ENCODE data around the gene LDLRAD3.
A peak's percentile ranks its signal among the peaks of the same experiment; 100 is the strongest.

The LDLRAD3 gene

GRCh38 chr11:36251823-36252222 is 308.0 kb downstream of the LDLRAD3 start:
- TF ChIP-seq CEBPB (IDR thresholded peaks at IDR 0.05) (no peak), ZBTB7A (IDR thresholded peaks at IDR 0.05; ENCODE audit: low read depth) (no peak), EGR1 (IDR thresholded peaks at IDR 0.05) (no peak), FOXM1 (IDR thresholded peaks at IDR 0.05; ENCODE audit: borderline replicate concordance, low read depth) (no peak), EP300 (IDR thresholded peaks at IDR 0.05; ENCODE audit: borderline replicate concordance) (no peak), TCF12 (IDR thresholded peaks at IDR 0.05; ENCODE audit: low read depth) (no peak)
- TF ChIP-seq, protein P1, sequence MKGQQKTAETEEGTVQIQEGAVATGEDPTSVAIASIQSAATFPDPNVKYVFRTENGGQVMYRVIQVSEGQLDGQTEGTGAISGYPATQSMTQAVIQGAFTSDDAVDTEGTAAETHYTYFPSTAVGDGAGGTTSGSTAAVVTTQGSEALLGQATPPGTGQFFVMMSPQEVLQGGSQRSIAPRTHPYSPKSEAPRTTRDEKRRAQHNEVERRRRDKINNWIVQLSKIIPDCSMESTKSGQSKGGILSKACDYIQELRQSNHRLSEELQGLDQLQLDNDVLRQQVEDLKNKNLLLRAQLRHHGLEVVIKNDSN (IDR thresholded peaks at IDR 0.05) = no peak
- TF ChIP-seq, protein P2, sequence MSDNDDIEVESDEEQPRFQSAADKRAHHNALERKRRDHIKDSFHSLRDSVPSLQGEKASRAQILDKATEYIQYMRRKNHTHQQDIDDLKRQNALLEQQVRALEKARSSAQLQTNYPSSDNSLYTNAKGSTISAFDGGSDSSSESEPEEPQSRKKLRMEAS (IDR thresholded peaks at IDR 0.05) = no peak

DNA sequence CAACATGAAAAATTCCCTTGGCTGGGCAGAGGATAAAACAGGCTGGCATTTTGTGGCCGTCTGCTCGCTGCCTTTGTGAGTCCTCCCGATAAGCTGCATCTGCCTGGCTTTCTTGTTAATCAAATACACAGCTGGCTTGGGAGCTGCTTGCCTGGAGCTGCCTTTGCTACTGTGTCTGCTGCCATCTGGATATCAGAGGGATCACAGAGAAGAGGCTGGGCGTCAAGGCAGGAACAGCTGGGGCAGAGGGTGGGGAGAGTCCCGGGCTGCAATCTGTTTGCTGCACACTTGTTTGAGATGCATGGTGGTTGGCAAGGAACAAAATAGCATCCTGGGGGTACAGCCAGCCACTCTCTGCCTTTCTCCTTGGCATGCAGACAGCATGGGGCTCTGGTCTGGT is 309.4 kb downstream of the LDLRAD3 start:
- TF ChIP-seq TEAD4 (IDR thresholded peaks at IDR 0.05) (no peak), CREB1 (IDR thresholded peaks at IDR 0.05; ENCODE audit: low read depth) (no peak), REST (IDR thresholded peaks at IDR 0.05; ENCODE audit: low read depth) (no peak), ZBTB7A (IDR thresholded peaks at IDR 0.05; ENCODE audit: low read depth) (no peak), NFIC (IDR thresholded peaks at IDR 0.05) (no peak), EP300 (IDR thresholded peaks at IDR 0.05; ENCODE audit: borderline replicate concordance) (no peak), CEBPB (IDR thresholded peaks at IDR 0.05) (no peak), RAD21 (IDR thresholded peaks at IDR 0.05; ENCODE audit: low read depth) (no peak), TAF1 (IDR thresholded peaks at IDR 0.05; ENCODE audit: low read depth) (no peak), FOXM1 (IDR thresholded peaks at IDR 0.05; ENCODE audit: borderline replicate concordance, low read depth) (no peak)
- TF ChIP-seq, protein P1 (IDR thresholded peaks at IDR 0.05) = no peak
- TF ChIP-seq, protein P2 (IDR thresholded peaks at IDR 0.05) = no peak

DNA sequence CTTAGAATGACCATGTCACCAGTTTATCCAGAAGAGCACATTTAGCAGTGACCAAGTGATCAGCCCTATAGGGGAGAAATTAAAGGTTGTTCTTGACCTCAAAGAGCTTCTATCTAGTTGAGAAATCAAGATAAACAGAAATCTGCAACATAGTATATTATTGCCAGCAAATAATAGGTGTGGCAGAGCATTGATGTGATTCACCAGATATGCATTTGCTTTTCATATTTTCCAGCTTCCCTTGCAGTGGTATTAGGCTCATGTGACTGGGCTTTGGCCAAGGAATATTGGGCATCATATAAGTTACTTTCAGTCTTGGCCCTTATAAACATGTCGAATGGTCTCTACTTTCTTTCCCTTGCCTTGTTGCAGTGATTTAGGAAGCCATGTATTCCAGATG is 310.9 kb downstream of the LDLRAD3 start:
- no peak for TF ChIP-seq TEAD4 (IDR thresholded peaks at IDR 0.05)
- no peak for TF ChIP-seq TCF12 (IDR thresholded peaks at IDR 0.05; ENCODE audit: low read depth)
- TF ChIP-seq NFIC (IDR thresholded peaks at IDR 0.05) = no peak
- TF ChIP-seq EGR1 (IDR thresholded peaks at IDR 0.05) = no peak
- TF ChIP-seq, protein P2 (IDR thresholded peaks at IDR 0.05) = no peak
- TF ChIP-seq FOXM1 (IDR thresholded peaks at IDR 0.05; ENCODE audit: borderline replicate concordance, low read depth) = no peak
- no peak for TF ChIP-seq CEBPB (IDR thresholded peaks at IDR 0.05)
- TF ChIP-seq RAD21 (IDR thresholded peaks at IDR 0.05; ENCODE audit: low read depth) = no peak
- TF ChIP-seq EP300 (IDR thresholded peaks at IDR 0.05; ENCODE audit: borderline replicate concordance) = no peak

GRCh38 chr11:36257351-36257750 is 313.5 kb downstream of the LDLRAD3 start:
- TF ChIP-seq YY1 (IDR thresholded peaks at IDR 0.05; ENCODE audit: low read depth) = no peak
- no peak for TF ChIP-seq TCF12 (IDR thresholded peaks at IDR 0.05; ENCODE audit: low read depth)
- TF ChIP-seq CREB1 (IDR thresholded peaks at IDR 0.05; ENCODE audit: low read depth) = no peak
- TF ChIP-seq FOXM1 (IDR thresholded peaks at IDR 0.05; ENCODE audit: borderline replicate concordance, low read depth) = no peak
- no peak for TF ChIP-seq RAD21 (IDR thresholded peaks at IDR 0.05; ENCODE audit: low read depth)
- no peak for TF ChIP-seq CEBPB (IDR thresholded peaks at IDR 0.05)
- TF ChIP-seq EP300 (IDR thresholded peaks at IDR 0.05; ENCODE audit: borderline replicate concordance) = no peak
- TF ChIP-seq TAF1 (IDR thresholded peaks at IDR 0.05; ENCODE audit: low read depth) = no peak
- TF ChIP-seq TEAD4 (IDR thresholded peaks at IDR 0.05) = no peak
- TF ChIP-seq, protein P1 (IDR thresholded peaks at IDR 0.05) = no peak
- no peak for TF ChIP-seq REST (IDR thresholded peaks at IDR 0.05; ENCODE audit: low read depth)
- no peak for TF ChIP-seq NFIC (IDR thresholded peaks at IDR 0.05)
- no peak for TF ChIP-seq ZBTB7A (IDR thresholded peaks at IDR 0.05; ENCODE audit: low read depth)
- no peak for TF ChIP-seq EGR1 (IDR thresholded peaks at IDR 0.05)
- TF ChIP-seq, protein P2 (IDR thresholded peaks at IDR 0.05) = no peak

GRCh38 chr11:36258730-36259360 is 315.0 kb downstream of the LDLRAD3 start:
- TF ChIP-seq RAD21 (IDR thresholded peaks at IDR 0.05; ENCODE audit: low read depth) = peak; percentile 85
- TF ChIP-seq, protein P2 (IDR thresholded peaks at IDR 0.05) = peak; percentile 49; the same call in 1 of the 2 replicates
- no peak for TF ChIP-seq ZBTB7A (IDR thresholded peaks at IDR 0.05; ENCODE audit: low read depth)
